GM13976 (cell line): Measurements from ENCODE around the gene SLC34A1.

Source experiments
- DNase-seq: peaks from one replicate; pipeline ENCODE4 v3.0.0; 2012; ENCODE audit warnings: low spot score
- in situ Hi-C: fragments of 300-500 bp; cut with MboI; formaldehyde crosslinking; loops from one replicate; pipeline ENCODE4 v1.12.0; 2022; ENCODE audit warnings: low sequenced_read_pairs, mixed read lengths, inconsistent platforms; ENCODE audit not compliant: unreplicated experiment
- TF ChIP-seq, protein P1 (sequence below): IDR thresholded peaks from 2 replicates; pipeline ENCODE4 v1.5.1; 2012; ENCODE audit warnings: borderline replicate concordance, mild to moderate bottlenecking; ENCODE audit not compliant: insufficient read depth; ENCODE audit errors: extremely low read depth, missing control alignments, control extremely low read depth

SLC34A1 gene

GRCh38 chr5:177442066-177442826 lies 58.0 kb downstream of the SLC34A1 start:
- TF ChIP-seq, protein P1, sequence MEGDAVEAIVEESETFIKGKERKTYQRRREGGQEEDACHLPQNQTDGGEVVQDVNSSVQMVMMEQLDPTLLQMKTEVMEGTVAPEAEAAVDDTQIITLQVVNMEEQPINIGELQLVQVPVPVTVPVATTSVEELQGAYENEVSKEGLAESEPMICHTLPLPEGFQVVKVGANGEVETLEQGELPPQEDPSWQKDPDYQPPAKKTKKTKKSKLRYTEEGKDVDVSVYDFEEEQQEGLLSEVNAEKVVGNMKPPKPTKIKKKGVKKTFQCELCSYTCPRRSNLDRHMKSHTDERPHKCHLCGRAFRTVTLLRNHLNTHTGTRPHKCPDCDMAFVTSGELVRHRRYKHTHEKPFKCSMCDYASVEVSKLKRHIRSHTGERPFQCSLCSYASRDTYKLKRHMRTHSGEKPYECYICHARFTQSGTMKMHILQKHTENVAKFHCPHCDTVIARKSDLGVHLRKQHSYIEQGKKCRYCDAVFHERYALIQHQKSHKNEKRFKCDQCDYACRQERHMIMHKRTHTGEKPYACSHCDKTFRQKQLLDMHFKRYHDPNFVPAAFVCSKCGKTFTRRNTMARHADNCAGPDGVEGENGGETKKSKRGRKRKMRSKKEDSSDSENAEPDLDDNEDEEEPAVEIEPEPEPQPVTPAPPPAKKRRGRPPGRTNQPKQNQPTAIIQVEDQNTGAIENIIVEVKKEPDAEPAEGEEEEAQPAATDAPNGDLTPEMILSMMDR: no peak
- no peak for DNase-seq
- in situ Hi-C loops: no loop called here

- DNase-seq: no peak
- in situ Hi-C loops: no loop called here
- TF ChIP-seq, protein P1: no peak
Measured at GRCh38 chr5:177443144-177443983, 59.1 kb downstream of the SLC34A1 start.

GRCh38 chr5:177444106-177445051 lies 60.1 kb downstream of the SLC34A1 start:
- peak; percentile 67 for DNase-seq
- TF ChIP-seq, protein P1: no peak
- in situ Hi-C loops: no loop called here

DNA sequence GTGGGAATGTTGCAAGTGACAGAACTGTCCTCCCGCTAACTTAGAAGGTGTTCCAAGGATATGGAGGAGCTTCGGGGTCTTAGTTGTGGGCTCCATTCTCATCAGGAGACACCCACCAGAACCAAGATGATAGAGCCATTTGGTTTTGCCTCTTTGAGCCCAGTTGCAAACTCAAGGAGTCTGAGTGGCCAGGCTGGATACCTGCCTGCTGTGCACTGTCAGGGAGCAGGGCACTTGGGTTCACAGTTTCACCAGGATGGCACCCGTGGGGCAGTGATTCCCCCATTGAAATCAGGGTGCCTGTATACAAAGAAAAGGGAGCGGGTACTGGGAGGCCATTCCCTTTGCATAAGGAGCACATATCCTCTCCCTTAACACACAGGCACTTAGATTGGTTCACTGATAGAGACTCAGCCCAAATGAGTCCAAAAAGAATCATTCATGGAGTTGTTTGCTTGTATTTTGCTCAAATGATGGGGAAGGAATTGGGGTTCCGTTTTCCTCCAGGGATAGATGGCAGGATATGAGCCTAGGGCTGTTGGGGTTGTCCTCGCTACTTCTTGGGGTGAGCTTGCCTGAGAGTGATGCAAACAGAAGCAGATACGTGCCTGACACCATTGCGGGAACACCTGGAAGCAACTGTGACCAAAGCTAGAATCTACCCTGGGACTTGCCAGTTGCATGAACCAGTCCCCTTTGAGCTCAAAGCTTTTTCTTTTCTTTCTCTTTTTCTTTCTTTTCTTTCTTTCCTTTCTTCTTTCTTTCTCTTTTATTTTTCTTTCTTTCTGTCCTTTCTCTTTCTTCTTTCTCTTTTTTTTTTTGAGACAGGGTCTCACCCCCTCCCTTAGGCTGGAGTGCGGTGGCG lies 61.0 kb downstream of the SLC34A1 start:
- DNase-seq: no peak
- TF ChIP-seq, protein P1: no peak
- in situ Hi-C loops: no loop called here

DNA sequence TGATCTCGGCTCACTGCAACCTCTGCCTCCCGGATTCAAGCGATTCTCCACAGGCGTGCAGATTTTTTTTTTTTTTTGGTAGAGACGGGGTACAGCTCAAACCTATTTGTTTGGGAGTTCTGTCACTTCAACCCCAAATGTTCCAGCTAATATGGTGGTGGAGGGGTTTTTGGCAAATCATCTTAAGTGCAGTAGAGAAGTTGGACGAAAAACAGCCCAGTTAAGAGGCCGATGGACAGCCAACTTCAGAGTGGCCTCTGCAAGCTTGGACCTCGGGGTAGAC lies 61.6 kb downstream of the SLC34A1 start:
- in situ Hi-C loops: no loop called here
- TF ChIP-seq, protein P1: no peak
- DNase-seq: no peak
